Progenitor cell of endocrine pancreas (in vitro differentiated cells): ENCODE data around the gene NCEH1. TPM values are rescaled to one million over a fixed set of nuclear protein-coding genes. Genes with fewer than 3 reads are reported as not detected.
"Not testable (repeated sequence)": the region's sequence is repeated elsewhere in the genome, so short reads cannot be mapped to it uniquely, and the experiment has no call there.

Source experiments
- DNase-seq: peaks from one replicate; pipeline ENCODE4 v3.0.0; 2021; ENCODE audit warnings: low spot score; ENCODE audit not compliant: unreplicated experiment
- H3K27ac Mint-ChIP-seq: 2 replicates; pipeline ENCODE4 v1.8.0; 2021; ENCODE audit warnings: mild to moderate bottlenecking, moderate library complexity, mixed read lengths
- H3K27me3 Mint-ChIP-seq: 2 replicates; pipeline ENCODE4 v1.8.0; 2021; ENCODE audit warnings: mixed read lengths
- H3K36me3 Mint-ChIP-seq: 2 replicates; pipeline ENCODE4 v1.8.0; 2022; ENCODE audit warnings: mixed read lengths; ENCODE audit not compliant: insufficient read depth
- H3K4me1 Mint-ChIP-seq: 2 replicates; pipeline ENCODE4 v1.8.0; 2021; ENCODE audit warnings: low read depth, mixed read lengths
- H3K4me3 Mint-ChIP-seq: 2 replicates; pipeline ENCODE4 v1.8.0; 2021; ENCODE audit warnings: low read depth, mild to moderate bottlenecking, moderate library complexity, mixed read lengths
- H3K9me3 Mint-ChIP-seq: 2 replicates; pipeline ENCODE4 v1.8.0; 2021; ENCODE audit warnings: low read depth, mixed read lengths
- CTCF ChIP-seq: fragments of 200-600 bp; sonication (generic); IDR thresholded peaks from one replicate; pipeline ENCODE4 v1.5.0; 2021; ENCODE audit warnings: antibody characterized with exemption, mild to moderate bottlenecking; ENCODE audit not compliant: unreplicated experiment
- long read RNA-seq: library from polyadenylated mRNA; unstranded; transcript quantifications from one replicate; pipeline ENCODE4 v2.0.0, GENCODE V29; 2020
- total RNA-seq: library from RNA; stranded (reverse); gene quantifications from 2 replicates; pipeline ENCODE4 v1.2.1, GENCODE V29; 2021

Gene NCEH1, protein sequence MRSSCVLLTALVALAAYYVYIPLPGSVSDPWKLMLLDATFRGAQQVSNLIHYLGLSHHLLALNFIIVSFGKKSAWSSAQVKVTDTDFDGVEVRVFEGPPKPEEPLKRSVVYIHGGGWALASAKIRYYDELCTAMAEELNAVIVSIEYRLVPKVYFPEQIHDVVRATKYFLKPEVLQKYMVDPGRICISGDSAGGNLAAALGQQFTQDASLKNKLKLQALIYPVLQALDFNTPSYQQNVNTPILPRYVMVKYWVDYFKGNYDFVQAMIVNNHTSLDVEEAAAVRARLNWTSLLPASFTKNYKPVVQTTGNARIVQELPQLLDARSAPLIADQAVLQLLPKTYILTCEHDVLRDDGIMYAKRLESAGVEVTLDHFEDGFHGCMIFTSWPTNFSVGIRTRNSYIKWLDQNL
- 2.1 and 2.5 TPM in 2 replicates for total RNA-seq
- long read RNA-seq, full-length matches to known transcripts: 1 of 4 reads
- long read RNA-seq, partial matches to known transcripts: 0 of 4 reads
- long read RNA-seq, other reads (novel, unspliced or antisense): 3 of 4 reads

- peak; percentile 75 for DNase-seq
- Mint-ChIP-seq H3K4me1 (peaks cover 15% of the 10 kb centered on the region), H3K27me3 (no peaks in the 10 kb centered on the region), H3K27ac (peak within 1 kb of the TSS; percentile 94), H3K4me3 (peak within 1 kb of the TSS; percentile 94), H3K36me3 (no peaks in the 10 kb centered on the region), H3K9me3 (no peaks in the 10 kb centered on the region)
- TF ChIP-seq CTCF: peak; percentile 72
Observed at GRCh38 chr3:172710664-172711453, at the start of gene NCEH1. NCEH1 (minus strand) TSS chr3:172711067; CDS start chr3:172710984, 83 bp downstream.

DNA sequence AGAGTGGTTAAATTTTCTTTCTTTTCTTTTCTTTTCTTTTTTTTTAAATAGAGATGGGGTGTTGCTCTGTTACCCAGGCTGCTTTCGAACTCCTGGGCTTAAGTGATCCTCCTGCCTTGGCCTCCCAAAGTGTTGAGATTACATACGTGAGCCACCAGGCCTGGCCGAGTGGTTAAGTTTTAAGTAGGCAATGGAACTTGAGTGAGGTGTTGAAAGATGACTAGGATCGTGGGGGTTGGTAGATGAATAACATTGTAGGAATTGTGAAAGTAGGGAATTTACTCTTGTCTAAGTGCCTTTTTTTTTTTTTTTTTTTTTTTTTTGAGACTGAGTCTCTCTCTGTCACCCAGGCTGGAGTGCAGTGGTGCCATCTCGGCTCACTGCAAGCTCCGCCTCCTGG is 49.5 kb upstream of the NCEH1 start:
- not testable (repeated sequence) for H3K27ac Mint-ChIP-seq, H3K4me3 Mint-ChIP-seq, H3K9me3 Mint-ChIP-seq, H3K4me1 Mint-ChIP-seq, H3K27me3 Mint-ChIP-seq, DNase-seq
- H3K36me3 Mint-ChIP-seq: peaks cover 34% of the 10 kb centered on the region

- Mint-ChIP-seq H3K36me3 (peaks cover 16% of the 10 kb centered on the region), H3K4me3 (no peak overlapping the region), H3K27ac (no peak overlapping the region), H3K27me3 (no peaks in the 10 kb centered on the region), H3K4me1 (peaks cover 28% of the 10 kb centered on the region), H3K9me3 (no peaks in the 10 kb centered on the region)
- no peak for DNase-seq
- TF ChIP-seq CTCF: no peak
Observed at GRCh38 chr3:172753125-172753524, 42.3 kb upstream of the NCEH1 start.

DNA sequence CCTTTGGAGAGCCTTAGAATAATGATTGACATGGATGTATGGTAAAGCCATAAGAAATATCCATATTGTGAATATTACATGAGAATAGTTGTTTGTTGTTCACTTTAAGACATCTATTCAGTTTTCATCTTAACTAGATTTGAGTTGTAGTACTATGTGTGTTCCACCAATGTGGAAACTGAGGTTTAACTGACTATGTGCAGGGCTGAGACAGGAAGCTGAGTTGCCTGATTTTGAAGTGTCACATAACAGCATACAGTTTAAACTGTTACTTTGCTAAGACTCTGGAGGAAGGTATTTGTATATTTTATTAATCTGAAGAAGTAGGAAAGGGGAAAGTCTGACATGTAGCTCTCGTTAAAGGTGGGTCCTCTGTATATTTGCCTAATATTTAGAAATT is 41.8 kb upstream of the NCEH1 start:
- Mint-ChIP-seq H3K27ac (no peak overlapping the region), H3K4me3 (peak overlapping the region; percentile 98), H3K27me3 (no peaks in the 10 kb centered on the region), H3K4me1 (peaks cover 28% of the 10 kb centered on the region), H3K9me3 (no peaks in the 10 kb centered on the region), H3K36me3 (peaks cover 13% of the 10 kb centered on the region)
- DNase-seq: no peak
- TF ChIP-seq CTCF: no peak

- H3K27me3 Mint-ChIP-seq: peaks cover under 1% of the 10 kb centered on the region
- peak overlapping the region; percentile 98 for H3K4me3 Mint-ChIP-seq
- H3K4me1 Mint-ChIP-seq: peaks cover 28% of the 10 kb centered on the region
- DNase-seq: no peak
- H3K9me3 Mint-ChIP-seq: no peaks in the 10 kb centered on the region
- H3K27ac Mint-ChIP-seq: peak overlapping the region; percentile 99
- peaks cover 7% of the 10 kb centered on the region for H3K36me3 Mint-ChIP-seq
- no peak for TF ChIP-seq CTCF
Observed at GRCh38 chr3:172751175-172751704, 40.4 kb upstream of the NCEH1 start.
